K562 (cell line): ENCODE results near the gene EPHB4. TPM values are rescaled to one million over a fixed set of nuclear protein-coding genes. Genes with fewer than 3 reads are reported as not detected.

Experiments
- ERF ChIP-seq: fragments of 450-650 bp; formaldehyde crosslinking; IDR thresholded peaks from 2 replicates; pipeline ENCODE4 v1.4.0; 2020; ENCODE audit warnings: mild to moderate bottlenecking, mixed read lengths
- JUNB ChIP-seq: fragments of 450-650 bp; formaldehyde crosslinking; conservative IDR thresholded peaks from 2 replicates; pipeline ENCODE4 v1.4.0; 2020; ENCODE audit warnings: mild to moderate bottlenecking
- ZNF197 ChIP-seq: fragments of 200-800 bp; sonication (Bioruptor generic); IDR thresholded peaks from 2 replicates; pipeline ENCODE4 v1.6.1; 2016; ENCODE audit warnings: low read depth, missing genetic modification characterization, missing compliant biosample characterization
- ZNF609 ChIP-seq: sonication (generic); formaldehyde crosslinking; IDR thresholded peaks from 2 replicates; pipeline ENCODE4 v1.8.1; 2023; ENCODE audit warnings: missing genetic modification reagents, mild to moderate bottlenecking, borderline replicate concordance
- polyA plus RNA-seq, 8 experiments: library from polyadenylated mRNA; depleted of rRNA in 4 of 8; stranded (reverse) in 5 of 8; unstranded in 3 of 8; fragments of >200 nt; fragmentation: Nextera tagmentation in 2 of 8; fragmentation: Illumina TruSeq in 1 of 8; extraction: Ambion mirVana in 2 of 8; extraction: Trizol in 1 of 8; gene quantifications; 2 replicates each; pipeline versions ENCODE4 v1.2.1 to v1.2.3, GENCODE V29; 2011 to 2014; ENCODE audit warnings: inconsistent platforms in 1 of 8, missing spikeins in 1 of 8
- total RNA-seq, 7 experiments: library from RNA; depleted of rRNA in 6 of 7; stranded (reverse); fragments of >200 nt in 6 of 7; fragmentation: Illumina TruSeq in 2 of 7; extraction: Trizol in 2 of 7; gene quantifications; 2 replicates each; pipeline versions ENCODE4 v1.2.1 to v1.2.3, GENCODE V29; 2011 to 2021; ENCODE audit warnings: low replicate concordance in 1 of 7
- TF ChIP-seq, protein P1 (sequence below): fragments of 450-650 bp; formaldehyde crosslinking; IDR thresholded peaks from 2 replicates; pipeline ENCODE4 v1.4.0; 2022; ENCODE audit warnings: mild to moderate bottlenecking, moderate library complexity

EPHB4 gene
- total and polyA plus RNA-seq, 9 of the 15 experiments (the other 6 are each of a cell fraction or from before 2014, with no cell fraction given), result 1.2 to 82.1 (median 37.9) TPM

- no peak for TF ChIP-seq ZNF609
- TF ChIP-seq JUNB (CRISPR knock-in tag), result no peak
- 0 out of 2 replicates have a peak, but pooled peaks have one; percentile 8 for TF ChIP-seq ZNF197 (CRISPR knock-in tag)
- TF ChIP-seq, protein P1, sequence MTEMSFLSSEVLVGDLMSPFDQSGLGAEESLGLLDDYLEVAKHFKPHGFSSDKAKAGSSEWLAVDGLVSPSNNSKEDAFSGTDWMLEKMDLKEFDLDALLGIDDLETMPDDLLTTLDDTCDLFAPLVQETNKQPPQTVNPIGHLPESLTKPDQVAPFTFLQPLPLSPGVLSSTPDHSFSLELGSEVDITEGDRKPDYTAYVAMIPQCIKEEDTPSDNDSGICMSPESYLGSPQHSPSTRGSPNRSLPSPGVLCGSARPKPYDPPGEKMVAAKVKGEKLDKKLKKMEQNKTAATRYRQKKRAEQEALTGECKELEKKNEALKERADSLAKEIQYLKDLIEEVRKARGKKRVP (CRISPR knock-in tag), result peak; percentile 34; the same call in 1 of the 2 replicates
- TF ChIP-seq ERF (CRISPR knock-in tag), result peak; percentile 60; the same call in 1 of the 2 replicates
Observed at GRCh38 chr7:100867776-100868485, 40.6 kb upstream of the EPHB4 start (continued).
